Keratinocyte (primary cell): ENCODE data around the gene GGT5. TPM values are rescaled to one million over a fixed set of nuclear protein-coding genes. Genes with fewer than 3 reads are reported as not detected.

Experiments
- DNase-seq: peaks from one replicate; pipeline ENCODE4 v3.0.0-alpha.2; 2011; ENCODE audit warnings: low read depth, missing footprints, low spot score
- FAIRE-seq: peaks from 2 replicates; lab custom pipeline; 2011; peaks lifted over from hg19 to GRCh38; lab: Jason Lieb, UNC
- H2AFZ ChIP-seq: 2 replicates; pipeline ENCODE4 v1.6.0; 2012; ENCODE audit warnings: low read length, control low read depth, inconsistent platforms; ENCODE audit not compliant: control insufficient read depth
- H3K27ac ChIP-seq: 2 replicates; pipeline ENCODE4 v1.5.1; 2011; ENCODE audit warnings: low read length; ENCODE audit not compliant: control insufficient read depth, insufficient read depth
- H3K27me3 ChIP-seq: 3 replicates; pipeline ENCODE4 v1.6.0; 2011; ENCODE audit warnings: low read length; ENCODE audit not compliant: control insufficient read depth, insufficient read depth; ENCODE audit errors: extremely low read depth
- H3K36me3 ChIP-seq, 2 experiments: 2 replicates in 1 of 2; 3 replicates in 1 of 2; pipeline ENCODE4 v1.5.1; 2011; ENCODE audit warnings: low read length in 2 of 2, mild to moderate bottlenecking in 1 of 2; ENCODE audit not compliant: control insufficient read depth in 2 of 2, insufficient read depth in 2 of 2; ENCODE audit errors: extremely low read depth in 1 of 2
- H3K4me1 ChIP-seq: 3 replicates; pipeline ENCODE4 v1.5.1; 2011; ENCODE audit warnings: low read length; ENCODE audit not compliant: control insufficient read depth, insufficient read depth; ENCODE audit errors: extremely low read depth
- H3K4me2 ChIP-seq: 3 replicates; pipeline ENCODE4 v1.6.0; 2011; ENCODE audit warnings: low read depth, low read length; ENCODE audit not compliant: control insufficient read depth, insufficient read depth; ENCODE audit errors: extremely low read depth
- H3K4me3 ChIP-seq, 3 experiments: fragments of 200-600 bp in 1 of 3; sonication (generic) in 1 of 3; 2 replicates in 2 of 3; 3 replicates in 1 of 3; pipeline ENCODE4 v1.5.1; 2011 to 2016; ENCODE audit warnings: low read length in 3 of 3, mild to moderate bottlenecking in 3 of 3, control low read depth in 2 of 3, inconsistent platforms in 1 of 3, low read depth in 1 of 3, mixed read lengths in 1 of 3, mixed run types in 1 of 3, moderate library complexity in 1 of 3; ENCODE audit not compliant: control insufficient read depth in 2 of 3, insufficient read depth in 2 of 3; ENCODE audit errors: extremely low read depth in 1 of 3
- H3K79me2 ChIP-seq: 2 replicates; pipeline ENCODE4 v1.6.0; 2012; ENCODE audit warnings: low read length; ENCODE audit not compliant: control insufficient read depth, insufficient read depth
- H3K9ac ChIP-seq: 3 replicates; pipeline ENCODE4 v1.6.0; 2011; ENCODE audit warnings: low read length; ENCODE audit not compliant: control insufficient read depth, insufficient read depth; ENCODE audit errors: extremely low read depth
- H3K9me1 ChIP-seq: 3 replicates; pipeline ENCODE4 v1.6.0; 2011; ENCODE audit warnings: low read length; ENCODE audit not compliant: control insufficient read depth, insufficient read depth; ENCODE audit errors: extremely low read depth
- H3K9me3 ChIP-seq: 2 replicates; pipeline ENCODE4 v1.5.1; 2012; ENCODE audit warnings: low read depth, low read length; ENCODE audit not compliant: control insufficient read depth
- H4K20me1 ChIP-seq: 3 replicates; pipeline ENCODE4 v1.6.0; 2011; ENCODE audit warnings: low read length; ENCODE audit not compliant: control insufficient read depth, insufficient read depth; ENCODE audit errors: extremely low read depth
- EZH2 ChIP-seq: IDR thresholded peaks from one replicate; pipeline ENCODE4 v1.6.1; 2012; ENCODE audit warnings: inconsistent platforms, mild to moderate bottlenecking, low read length, moderate library complexity
- dilution Hi-C: fragments of 300-500 bp; cut with MboI; formaldehyde crosslinking; loops from one replicate; pipeline ENCODE4 v1.7.0; 2020; ENCODE audit warnings: low sequenced_read_pairs; ENCODE audit not compliant: extremely low pct_ligation_motif_present
- polyA plus RNA-seq, 5 experiments: library from polyadenylated mRNA; depleted of rRNA in 3 of 5; stranded (reverse) in 3 of 5; stranded (forward) in 1 of 5; unstranded in 1 of 5; fragments of >200 nt; gene quantifications; 1 replicate in 1 of 5; 2 replicates in 3 of 5; 3 replicates in 1 of 5; pipeline versions ENCODE4 v1.2.1 to v1.2.3, GENCODE V29; 2011 to 2012; ENCODE audit warnings: missing spikeins in 2 of 5, low read depth in 1 of 5, low replicate concordance in 1 of 5
- TF ChIP-seq, protein P1 (sequence below), 3 experiments: IDR thresholded peaks in 1 of 3; conservative IDR thresholded peaks in 1 of 3; optimal IDR thresholded peaks in 1 of 3; 2 replicates in 2 of 3; 3 replicates in 1 of 3; pipeline versions ENCODE3 to v1.5.1; 2011; ENCODE audit warnings: low read length in 3 of 3, mild to moderate bottlenecking in 3 of 3, moderate library complexity in 2 of 3, control low read depth in 1 of 3, inconsistent platforms in 1 of 3; ENCODE audit not compliant: insufficient read depth in 2 of 3; ENCODE audit errors: extremely low read depth in 1 of 3

GGT5 gene
- polyA plus RNA-seq, 1 donor (not counting 4 experiments of a cell fraction or from before 2014, with no cell fraction given) = not detected

- TF ChIP-seq, protein P1, sequence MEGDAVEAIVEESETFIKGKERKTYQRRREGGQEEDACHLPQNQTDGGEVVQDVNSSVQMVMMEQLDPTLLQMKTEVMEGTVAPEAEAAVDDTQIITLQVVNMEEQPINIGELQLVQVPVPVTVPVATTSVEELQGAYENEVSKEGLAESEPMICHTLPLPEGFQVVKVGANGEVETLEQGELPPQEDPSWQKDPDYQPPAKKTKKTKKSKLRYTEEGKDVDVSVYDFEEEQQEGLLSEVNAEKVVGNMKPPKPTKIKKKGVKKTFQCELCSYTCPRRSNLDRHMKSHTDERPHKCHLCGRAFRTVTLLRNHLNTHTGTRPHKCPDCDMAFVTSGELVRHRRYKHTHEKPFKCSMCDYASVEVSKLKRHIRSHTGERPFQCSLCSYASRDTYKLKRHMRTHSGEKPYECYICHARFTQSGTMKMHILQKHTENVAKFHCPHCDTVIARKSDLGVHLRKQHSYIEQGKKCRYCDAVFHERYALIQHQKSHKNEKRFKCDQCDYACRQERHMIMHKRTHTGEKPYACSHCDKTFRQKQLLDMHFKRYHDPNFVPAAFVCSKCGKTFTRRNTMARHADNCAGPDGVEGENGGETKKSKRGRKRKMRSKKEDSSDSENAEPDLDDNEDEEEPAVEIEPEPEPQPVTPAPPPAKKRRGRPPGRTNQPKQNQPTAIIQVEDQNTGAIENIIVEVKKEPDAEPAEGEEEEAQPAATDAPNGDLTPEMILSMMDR (optimal IDR thresholded peaks at IDR 0.05 in 1 of 3, IDR thresholded peaks at IDR 0.05 in 1 of 3, conservative IDR thresholded peaks at IDR 0.05 in 1 of 3; ENCODE audit: extremely low read depth in 1 of 3, insufficient read depth in 2 of 3, low read length in 3 of 3) = no peak
- no peak for TF ChIP-seq EZH2
- no peak overlapping the region for H3K4me2 ChIP-seq
- no peak overlapping the region for H3K4me3 ChIP-seq
- DNase-seq (no peak), FAIRE-seq (no peak)
- H2AFZ ChIP-seq = no peak overlapping the region
- H3K9me3 ChIP-seq = no peaks in the 10 kb centered on the region
- no peak overlapping the region for H3K27ac ChIP-seq
- H4K20me1 ChIP-seq = no peaks in the 10 kb centered on the region
- peaks cover 7% of the 10 kb centered on the region for H3K4me1 ChIP-seq
- dilution Hi-C loops = no loop called here
- no peaks in the 10 kb centered on the region for H3K79me2 ChIP-seq
- no peaks in the 10 kb centered on the region for H3K36me3 ChIP-seq
- no peaks in the 10 kb centered on the region for H3K27me3 ChIP-seq
- H3K9ac ChIP-seq = no peak overlapping the region
- H3K9me1 ChIP-seq = no peaks in the 10 kb centered on the region
Observed at GRCh38 chr22:24198682-24199052, 46.2 kb downstream of the GGT5 start.

GRCh38 chr22:24191893-24192292 lies 53.0 kb downstream of the GGT5 start:
- Histone ChIP-seq H3K9ac (no peak overlapping the region), H3K9me3 (no peaks in the 10 kb centered on the region), H3K4me1 (peaks cover 13% of the 10 kb centered on the region), H3K79me2 (no peaks in the 10 kb centered on the region), H2AFZ (no peak overlapping the region), H3K4me3 (no peak overlapping the region), H3K27ac (no peak overlapping the region), H4K20me1 (no peaks in the 10 kb centered on the region), H3K36me3 (no peaks in the 10 kb centered on the region), H3K9me1 (no peaks in the 10 kb centered on the region), H3K27me3 (no peaks in the 10 kb centered on the region), H3K4me2 (no peak overlapping the region)
- FAIRE-seq = no peak
- no peak for DNase-seq
- TF ChIP-seq, protein P1 (optimal IDR thresholded peaks at IDR 0.05 in 1 of 3, IDR thresholded peaks at IDR 0.05 in 1 of 3, conservative IDR thresholded peaks at IDR 0.05 in 1 of 3; ENCODE audit: extremely low read depth in 1 of 3, insufficient read depth in 2 of 3, low read length in 3 of 3) = no peak
- dilution Hi-C loops = no loop called here
